Measurements from ENCODE around the gene ATAD1. TPM values are rescaled to one million over a fixed set of nuclear protein-coding genes. Genes with fewer than 3 reads are reported as not detected.
"Not testable (repeated sequence)": the region's sequence is repeated elsewhere in the genome, so short reads cannot be mapped to it uniquely, and the experiment has no call there.

The ATAD1 gene
- total RNA-seq, 1 donor from 2014 or later: 71.0 TPM

DNA sequence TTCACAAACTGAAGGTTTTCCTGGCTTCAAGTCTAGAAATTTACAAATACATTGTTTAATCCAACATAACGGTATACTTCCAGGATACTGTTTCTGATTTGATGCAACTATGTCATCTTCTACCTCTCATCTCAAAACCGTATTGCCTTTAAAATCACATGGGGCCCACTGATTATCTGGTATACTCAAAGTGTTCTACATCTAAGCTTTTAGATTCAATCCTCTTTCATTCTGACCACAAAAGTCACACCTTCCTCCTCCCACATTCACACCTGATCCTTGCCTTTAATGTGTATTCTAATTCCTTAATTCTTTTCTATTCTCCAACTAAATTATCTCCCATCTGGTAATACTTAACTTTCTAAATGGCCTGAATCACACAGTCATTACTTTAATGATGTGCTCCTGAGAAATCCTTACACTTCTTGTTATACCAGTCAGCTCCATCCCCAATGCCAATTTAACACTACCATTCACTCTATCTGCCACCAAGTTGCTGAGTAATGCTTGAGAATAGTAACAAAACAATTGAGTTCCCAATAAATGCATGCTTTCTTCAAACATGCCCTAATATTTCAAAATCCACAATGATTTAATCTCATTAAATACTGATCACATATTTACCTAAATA is 13.0 kb downstream of the ATAD1 start:
- H3K79me2 ChIP-seq (ENCODE audit: insufficient read depth, low read length): peaks cover 76% of the 10 kb centered on the region
- Mint-ChIP-seq H3K27me3 (ENCODE audit: low read depth, unreplicated experiment) (no peaks in the 10 kb centered on the region), H3K4me1 (ENCODE audit: low read depth, unreplicated experiment) (no peaks in the 10 kb centered on the region), H3K9me3 (ENCODE audit: unreplicated experiment) (no peaks in the 10 kb centered on the region), H3K27ac (ENCODE audit: unreplicated experiment) (no peak overlapping the region), H3K36me3 (ENCODE audit: low read depth, unreplicated experiment) (peaks cover 24% of the 10 kb centered on the region), H3K4me3 (ENCODE audit: unreplicated experiment) (no peak overlapping the region)
- TF ChIP-seq, protein P1, sequence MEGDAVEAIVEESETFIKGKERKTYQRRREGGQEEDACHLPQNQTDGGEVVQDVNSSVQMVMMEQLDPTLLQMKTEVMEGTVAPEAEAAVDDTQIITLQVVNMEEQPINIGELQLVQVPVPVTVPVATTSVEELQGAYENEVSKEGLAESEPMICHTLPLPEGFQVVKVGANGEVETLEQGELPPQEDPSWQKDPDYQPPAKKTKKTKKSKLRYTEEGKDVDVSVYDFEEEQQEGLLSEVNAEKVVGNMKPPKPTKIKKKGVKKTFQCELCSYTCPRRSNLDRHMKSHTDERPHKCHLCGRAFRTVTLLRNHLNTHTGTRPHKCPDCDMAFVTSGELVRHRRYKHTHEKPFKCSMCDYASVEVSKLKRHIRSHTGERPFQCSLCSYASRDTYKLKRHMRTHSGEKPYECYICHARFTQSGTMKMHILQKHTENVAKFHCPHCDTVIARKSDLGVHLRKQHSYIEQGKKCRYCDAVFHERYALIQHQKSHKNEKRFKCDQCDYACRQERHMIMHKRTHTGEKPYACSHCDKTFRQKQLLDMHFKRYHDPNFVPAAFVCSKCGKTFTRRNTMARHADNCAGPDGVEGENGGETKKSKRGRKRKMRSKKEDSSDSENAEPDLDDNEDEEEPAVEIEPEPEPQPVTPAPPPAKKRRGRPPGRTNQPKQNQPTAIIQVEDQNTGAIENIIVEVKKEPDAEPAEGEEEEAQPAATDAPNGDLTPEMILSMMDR (IDR thresholded peaks at IDR 0.05; ENCODE audit: insufficient read depth, low read depth, low read length): no peak
- TF ChIP-seq EZH2 (IDR thresholded peaks at IDR 0.05; ENCODE audit: insufficient read depth, low read length): no peak
- FAIRE-seq (no peak), DNase-seq (ENCODE audit: low read depth) (no peak)
- no peaks in the 10 kb centered on the region for H3K9me3 ChIP-seq (ENCODE audit: insufficient read depth, low read depth, low read length)
- no peak overlapping the region for H2AFZ ChIP-seq (ENCODE audit: low read depth, low read length)
- H3K27me3 ChIP-seq (ENCODE audit: insufficient read depth, low read length): no peaks in the 10 kb centered on the region
- no peak overlapping the region for H3K27ac ChIP-seq (ENCODE audit: low read depth, low read length)
- H3K4me2 ChIP-seq (ENCODE audit: low read length): no peak overlapping the region
- no peak overlapping the region for H3K4me3 ChIP-seq (ENCODE audit: insufficient read depth, low read depth, low read length)
- no peak overlapping the region for H3K9ac ChIP-seq (ENCODE audit: low read length)
- H3K4me1 ChIP-seq (ENCODE audit: insufficient read depth, low read length): no peaks in the 10 kb centered on the region
- H4K20me1 ChIP-seq (ENCODE audit: insufficient read depth, low read length): peaks cover 33% of the 10 kb centered on the region
- H3K36me3 ChIP-seq (ENCODE audit: insufficient read depth, low read length): peaks cover 6% of the 10 kb centered on the region

DNA sequence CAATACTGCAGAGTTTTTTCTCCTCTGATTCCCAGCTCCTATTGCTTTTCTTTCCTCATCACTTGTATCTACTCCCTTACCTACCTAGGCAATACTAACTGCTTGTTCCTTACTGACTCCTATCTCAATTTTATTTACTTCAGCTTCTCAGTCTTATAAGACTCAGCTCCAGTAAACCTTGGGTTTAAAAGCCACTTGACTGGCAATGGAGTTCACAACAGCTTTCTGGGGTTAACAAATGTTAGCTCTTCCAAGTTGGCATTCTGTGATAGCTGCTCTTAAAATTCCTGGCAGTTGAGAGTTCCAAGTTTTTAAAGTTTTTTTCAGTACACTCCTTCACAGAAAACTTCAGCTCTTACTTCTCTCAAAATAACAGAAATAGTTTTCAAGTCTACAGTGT is 14.2 kb downstream of the ATAD1 start:
- peaks cover 22% of the 10 kb centered on the region for H3K36me3 Mint-ChIP-seq (ENCODE audit: low read depth, unreplicated experiment)
- Histone ChIP-seq H2AFZ (ENCODE audit: low read depth, low read length) (no peak overlapping the region), H3K79me2 (ENCODE audit: insufficient read depth, low read length) (peaks cover 71% of the 10 kb centered on the region), H3K4me1 (ENCODE audit: insufficient read depth, low read length) (no peaks in the 10 kb centered on the region), H3K4me2 (ENCODE audit: low read length) (no peak overlapping the region), H4K20me1 (ENCODE audit: insufficient read depth, low read length) (peaks cover 33% of the 10 kb centered on the region), H3K9me3 (ENCODE audit: insufficient read depth, low read depth, low read length) (no peaks in the 10 kb centered on the region), H3K4me3 (ENCODE audit: insufficient read depth, low read depth, low read length) (no peak overlapping the region), H3K9ac (ENCODE audit: low read length) (no peak overlapping the region), H3K27me3 (ENCODE audit: insufficient read depth, low read length) (no peaks in the 10 kb centered on the region), H3K27ac (ENCODE audit: low read depth, low read length) (no peak overlapping the region), H3K36me3 (ENCODE audit: insufficient read depth, low read length) (peaks cover 6% of the 10 kb centered on the region)
- H3K27me3 Mint-ChIP-seq (ENCODE audit: low read depth, unreplicated experiment): no peaks in the 10 kb centered on the region
- FAIRE-seq (no peak), DNase-seq (ENCODE audit: low read depth) (no peak)
- no peak overlapping the region for H3K27ac Mint-ChIP-seq (ENCODE audit: unreplicated experiment)
- no peaks in the 10 kb centered on the region for H3K9me3 Mint-ChIP-seq (ENCODE audit: unreplicated experiment)
- TF ChIP-seq EZH2 (IDR thresholded peaks at IDR 0.05; ENCODE audit: insufficient read depth, low read length): no peak
- TF ChIP-seq, protein P1 (IDR thresholded peaks at IDR 0.05; ENCODE audit: insufficient read depth, low read depth, low read length): no peak
- no peak overlapping the region for H3K4me3 Mint-ChIP-seq (ENCODE audit: unreplicated experiment)
- no peaks in the 10 kb centered on the region for H3K4me1 Mint-ChIP-seq (ENCODE audit: low read depth, unreplicated experiment)

- no peak overlapping the region for H3K27ac Mint-ChIP-seq (ENCODE audit: unreplicated experiment)
- no peaks in the 10 kb centered on the region for H3K27me3 ChIP-seq (ENCODE audit: insufficient read depth, low read length)
- H3K9me3 Mint-ChIP-seq (ENCODE audit: unreplicated experiment): no peaks in the 10 kb centered on the region
- TF ChIP-seq, protein P1 (IDR thresholded peaks at IDR 0.05; ENCODE audit: insufficient read depth, low read depth, low read length): no peak
- no peak for TF ChIP-seq EZH2 (IDR thresholded peaks at IDR 0.05; ENCODE audit: insufficient read depth, low read length)
- H3K4me3 Mint-ChIP-seq (ENCODE audit: unreplicated experiment): no peak overlapping the region
- H3K4me3 ChIP-seq (ENCODE audit: insufficient read depth, low read depth, low read length): no peak overlapping the region
- DNase-seq (ENCODE audit: low read depth) (no peak), FAIRE-seq (no peak)
- H3K4me2 ChIP-seq (ENCODE audit: low read length): no peak overlapping the region
- no peak overlapping the region for H3K9ac ChIP-seq (ENCODE audit: low read length)
- no peak overlapping the region for H3K27ac ChIP-seq (ENCODE audit: low read depth, low read length)
- H3K4me1 Mint-ChIP-seq (ENCODE audit: low read depth, unreplicated experiment): no peaks in the 10 kb centered on the region
- H3K36me3 ChIP-seq (ENCODE audit: insufficient read depth, low read length): peaks cover 6% of the 10 kb centered on the region
- H3K9me3 ChIP-seq (ENCODE audit: insufficient read depth, low read depth, low read length): no peaks in the 10 kb centered on the region
- peaks cover 33% of the 10 kb centered on the region for H4K20me1 ChIP-seq (ENCODE audit: insufficient read depth, low read length)
- no peaks in the 10 kb centered on the region for H3K4me1 ChIP-seq (ENCODE audit: insufficient read depth, low read length)
- H3K79me2 ChIP-seq (ENCODE audit: insufficient read depth, low read length): peaks cover 66% of the 10 kb centered on the region
- no peaks in the 10 kb centered on the region for H3K27me3 Mint-ChIP-seq (ENCODE audit: low read depth, unreplicated experiment)
- peaks cover 22% of the 10 kb centered on the region for H3K36me3 Mint-ChIP-seq (ENCODE audit: low read depth, unreplicated experiment)
- no peak overlapping the region for H2AFZ ChIP-seq (ENCODE audit: low read depth, low read length)
These were observed 14.7 kb downstream of the ATAD1 start for GRCh38 chr10:87803328-87803727.

DNA sequence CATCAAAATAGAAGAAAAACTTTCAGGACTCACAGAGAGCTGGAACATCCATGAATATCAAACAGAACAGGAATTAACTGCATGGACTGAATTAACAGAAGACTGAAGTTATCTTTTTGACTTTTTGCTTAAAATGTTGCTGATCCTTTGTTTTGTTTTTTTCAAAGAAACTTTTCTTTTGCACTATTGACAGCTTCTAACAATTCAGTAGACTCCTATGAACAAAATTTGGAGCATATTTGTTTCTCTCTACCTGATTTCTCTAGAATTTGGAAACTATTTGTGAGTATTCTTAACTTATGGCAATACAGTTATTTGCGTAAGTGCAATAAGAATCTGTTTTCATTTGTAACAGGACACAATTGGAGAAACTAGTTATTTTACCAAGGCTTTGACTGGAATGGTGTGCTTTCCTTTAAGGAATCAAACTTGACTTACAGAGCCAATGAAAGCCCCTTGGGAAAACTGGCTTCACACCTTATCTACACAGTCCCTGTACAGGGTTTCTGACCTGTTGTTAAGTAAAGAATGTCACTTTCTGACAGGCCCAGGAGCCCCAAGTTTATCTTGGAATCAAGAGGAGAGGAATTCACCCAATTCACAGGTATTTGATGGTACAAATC is 16.1 kb downstream of the ATAD1 start:
- H3K4me3 ChIP-seq (ENCODE audit: insufficient read depth, low read depth, low read length); H3K27ac Mint-ChIP-seq (ENCODE audit: unreplicated experiment); H3K27me3 Mint-ChIP-seq (ENCODE audit: low read depth, unreplicated experiment); H3K27me3 ChIP-seq (ENCODE audit: insufficient read depth, low read length); DNase-seq (ENCODE audit: low read depth); H3K4me1 ChIP-seq (ENCODE audit: insufficient read depth, low read length); FAIRE-seq; H3K27ac ChIP-seq (ENCODE audit: low read depth, low read length); H3K9ac ChIP-seq (ENCODE audit: low read length); H3K4me1 Mint-ChIP-seq (ENCODE audit: low read depth, unreplicated experiment); H2AFZ ChIP-seq (ENCODE audit: low read depth, low read length); H3K9me3 Mint-ChIP-seq (ENCODE audit: unreplicated experiment); H3K4me2 ChIP-seq (ENCODE audit: low read length); H3K4me3 Mint-ChIP-seq (ENCODE audit: unreplicated experiment); H3K9me3 ChIP-seq (ENCODE audit: insufficient read depth, low read depth, low read length): not testable (repeated sequence)
- Histone ChIP-seq H3K79me2 (ENCODE audit: insufficient read depth, low read length) (peaks cover 58% of the 10 kb centered on the region), H3K36me3 (ENCODE audit: insufficient read depth, low read length) (peaks cover 11% of the 10 kb centered on the region), H4K20me1 (ENCODE audit: insufficient read depth, low read length) (peaks cover 39% of the 10 kb centered on the region)
- peaks cover 25% of the 10 kb centered on the region for H3K36me3 Mint-ChIP-seq (ENCODE audit: low read depth, unreplicated experiment)

Data from astrocyte (in vitro differentiated cells and primary cell).